HG03565 (cell line): ENCODE measurements around the gene TP53BP2.
"Not testable (repeated sequence)": the region's sequence is repeated elsewhere in the genome, so short reads cannot be mapped to it uniquely, and the experiment has no call there.

Experiments used
- ATAC-seq: cut with Tn5 transposase; IDR thresholded peaks from one replicate; pipeline ENCODE4 v1.9.1; 2021; ENCODE audit warnings: mild to moderate bottlenecking, moderate library complexity; ENCODE audit not compliant: unreplicated experiment

TP53BP2 gene

GRCh38 chr1:223845810-223846682 lies at the start of gene TP53BP2:
TSS of gene TP53BP2 (minus strand) at chr1:223845947. CDS start at chr1:223845680, 267 bp downstream.
- ATAC-seq = peak; percentile 62

- ATAC-seq = not testable (repeated sequence)
Observed at GRCh38 chr1:223890494-223890893, 44.7 kb upstream of the TP53BP2 start.

- not testable (repeated sequence) for ATAC-seq
Observed at GRCh38 chr1:223889319-223889718, 43.6 kb upstream of the TP53BP2 start.

- ATAC-seq = no peak
Observed at GRCh38 chr1:223887747-223888418, 42.1 kb upstream of the TP53BP2 start.

- ATAC-seq = no peak
Observed at GRCh38 chr1:223886516-223886921, 40.8 kb upstream of the TP53BP2 start.

- no peak for ATAC-seq
Observed at GRCh38 chr1:223885614-223886013, 39.9 kb upstream of the TP53BP2 start.

GRCh38 chr1:223878598-223879325 lies 33.0 kb upstream of the TP53BP2 start:
- ATAC-seq = no peak

GRCh38 chr1:223877804-223878203 lies 32.1 kb upstream of the TP53BP2 start:
- ATAC-seq = no peak

- no peak for ATAC-seq
Observed at GRCh38 chr1:223876590-223876989, 30.8 kb upstream of the TP53BP2 start.

GRCh38 chr1:223873044-223873443 lies 27.3 kb upstream of the TP53BP2 start:
- no peak for ATAC-seq

- no peak for ATAC-seq
Observed at GRCh38 chr1:223872308-223872901, 26.7 kb upstream of the TP53BP2 start.

GRCh38 chr1:223870617-223871574 lies 25.1 kb upstream of the TP53BP2 start:
- ATAC-seq = no peak

- not testable (repeated sequence) for ATAC-seq
Observed at GRCh38 chr1:223864599-223865368, 19.0 kb upstream of the TP53BP2 start.

GRCh38 chr1:223864084-223864483 lies 18.3 kb upstream of the TP53BP2 start:
- ATAC-seq = no peak

GRCh38 chr1:223861904-223862303 lies 16.2 kb upstream of the TP53BP2 start:
- ATAC-seq = no peak

- ATAC-seq = no peak
Observed at GRCh38 chr1:223860051-223860622, 14.4 kb upstream of the TP53BP2 start.

GRCh38 chr1:223859058-223859457 lies 13.3 kb upstream of the TP53BP2 start:
- no peak for ATAC-seq

GRCh38 chr1:223856386-223856785 lies 10.6 kb upstream of the TP53BP2 start:
- no peak for ATAC-seq

- ATAC-seq = peak; percentile 46
Observed at GRCh38 chr1:223853748-223854147, 8.0 kb upstream of the TP53BP2 start.
